ENCODE results near the gene VILL. TPM values are rescaled to one million over a fixed set of nuclear protein-coding genes. Genes with fewer than 3 reads are reported as not detected.

VILL gene
- 2.5 and 3.4 TPM in 2 replicates for total RNA-seq
- 0.75 and 2.1 TPM in 2 replicates for polyA plus RNA-seq

GRCh38 chr3:37990527-37990926 lies at the start of gene VILL:
TSS of gene VILL (plus strand) at chr3:37990786. CDS start at chr3:37993673, 2,887 bp downstream.
- no peak for DNase-seq (ENCODE audit: low read depth in 1 of 2, low spot score in 1 of 2)
- Histone ChIP-seq H3K27me3 (no peaks in the 10 kb centered on the region), H3K4me1 (ENCODE audit: low read depth) (peaks cover 6% of the 10 kb centered on the region), H3K4me3 (no peak within 1 kb of the TSS), H3K36me3 (no peaks in the 10 kb centered on the region), H3K27ac (no peak within 1 kb of the TSS), H3K9me3 (ENCODE audit: low read depth) (no peaks in the 10 kb centered on the region)
- TF ChIP-seq, protein P1, sequence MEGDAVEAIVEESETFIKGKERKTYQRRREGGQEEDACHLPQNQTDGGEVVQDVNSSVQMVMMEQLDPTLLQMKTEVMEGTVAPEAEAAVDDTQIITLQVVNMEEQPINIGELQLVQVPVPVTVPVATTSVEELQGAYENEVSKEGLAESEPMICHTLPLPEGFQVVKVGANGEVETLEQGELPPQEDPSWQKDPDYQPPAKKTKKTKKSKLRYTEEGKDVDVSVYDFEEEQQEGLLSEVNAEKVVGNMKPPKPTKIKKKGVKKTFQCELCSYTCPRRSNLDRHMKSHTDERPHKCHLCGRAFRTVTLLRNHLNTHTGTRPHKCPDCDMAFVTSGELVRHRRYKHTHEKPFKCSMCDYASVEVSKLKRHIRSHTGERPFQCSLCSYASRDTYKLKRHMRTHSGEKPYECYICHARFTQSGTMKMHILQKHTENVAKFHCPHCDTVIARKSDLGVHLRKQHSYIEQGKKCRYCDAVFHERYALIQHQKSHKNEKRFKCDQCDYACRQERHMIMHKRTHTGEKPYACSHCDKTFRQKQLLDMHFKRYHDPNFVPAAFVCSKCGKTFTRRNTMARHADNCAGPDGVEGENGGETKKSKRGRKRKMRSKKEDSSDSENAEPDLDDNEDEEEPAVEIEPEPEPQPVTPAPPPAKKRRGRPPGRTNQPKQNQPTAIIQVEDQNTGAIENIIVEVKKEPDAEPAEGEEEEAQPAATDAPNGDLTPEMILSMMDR (IDR thresholded peaks at IDR 0.05; ENCODE audit: low read depth, low read length), result no peak

- DNase-seq (ENCODE audit: low read depth in 1 of 2, low spot score in 1 of 2), result no peak
- H3K9me3 ChIP-seq (ENCODE audit: low read depth), result no peaks in the 10 kb centered on the region
- TF ChIP-seq, protein P1 (IDR thresholded peaks at IDR 0.05; ENCODE audit: low read depth, low read length), result no peak
- no peaks in the 10 kb centered on the region for H3K36me3 ChIP-seq
- no peak overlapping the region for H3K27ac ChIP-seq
- no peak overlapping the region for H3K4me3 ChIP-seq
- H3K27me3 ChIP-seq, result no peaks in the 10 kb centered on the region
- H3K4me1 ChIP-seq (ENCODE audit: low read depth), result peaks cover 12% of the 10 kb centered on the region
Measured at GRCh38 chr3:37941608-37942508, 48.7 kb upstream of the VILL start.

DNA sequence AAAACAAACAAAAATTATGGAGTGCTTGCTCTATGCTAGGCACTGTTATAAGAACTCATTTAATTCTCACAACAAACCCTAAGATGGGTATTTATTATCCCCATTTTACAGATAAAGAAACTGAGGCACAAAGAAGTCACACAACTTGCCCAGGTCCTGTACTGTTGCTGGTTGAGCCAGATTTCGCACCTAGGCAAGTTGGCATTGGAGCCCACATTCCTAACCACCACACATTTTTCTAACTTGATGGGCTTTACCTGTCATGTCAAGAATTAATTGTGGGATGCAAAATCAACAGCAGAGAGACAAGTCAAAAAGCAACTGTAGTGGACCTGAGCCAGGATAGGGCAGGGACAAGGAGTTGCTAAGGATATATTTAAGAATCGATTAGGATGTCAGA lies 47.9 kb upstream of the VILL start:
- Histone ChIP-seq H3K27ac (no peak overlapping the region), H3K9me3 (ENCODE audit: low read depth) (no peaks in the 10 kb centered on the region), H3K36me3 (no peaks in the 10 kb centered on the region), H3K4me1 (ENCODE audit: low read depth) (peaks cover 6% of the 10 kb centered on the region), H3K27me3 (no peaks in the 10 kb centered on the region), H3K4me3 (no peak overlapping the region)
- DNase-seq (ENCODE audit: low read depth in 1 of 2, low spot score in 1 of 2), result no peak
- TF ChIP-seq, protein P1 (IDR thresholded peaks at IDR 0.05; ENCODE audit: low read depth, low read length), result no peak

- H3K36me3 ChIP-seq, result no peaks in the 10 kb centered on the region
- DNase-seq (ENCODE audit: low read depth in 1 of 2, low spot score in 1 of 2), result no peak
- H3K27ac ChIP-seq, result no peak overlapping the region
- H3K27me3 ChIP-seq, result no peaks in the 10 kb centered on the region
- H3K9me3 ChIP-seq (ENCODE audit: low read depth), result no peaks in the 10 kb centered on the region
- TF ChIP-seq, protein P1 (IDR thresholded peaks at IDR 0.05; ENCODE audit: low read depth, low read length), result no peak
- peaks cover 3% of the 10 kb centered on the region for H3K4me1 ChIP-seq (ENCODE audit: low read depth)
- no peak overlapping the region for H3K4me3 ChIP-seq
Measured at GRCh38 chr3:37943126-37943525, 47.5 kb upstream of the VILL start.

- no peak for DNase-seq (ENCODE audit: low read depth in 1 of 2, low spot score in 1 of 2)
- TF ChIP-seq, protein P1 (IDR thresholded peaks at IDR 0.05; ENCODE audit: low read depth, low read length), result no peak
- H3K9me3 ChIP-seq (ENCODE audit: low read depth), result no peaks in the 10 kb centered on the region
- H3K36me3 ChIP-seq, result no peaks in the 10 kb centered on the region
- no peak overlapping the region for H3K4me3 ChIP-seq
- peaks cover 3% of the 10 kb centered on the region for H3K4me1 ChIP-seq (ENCODE audit: low read depth)
- H3K27me3 ChIP-seq, result no peaks in the 10 kb centered on the region
- no peak overlapping the region for H3K27ac ChIP-seq
Measured at GRCh38 chr3:37943631-37944314, 46.8 kb upstream of the VILL start.
